Endothelial cell of hepatic sinusoid (primary cell): Measurements from ENCODE around the gene CASZ1.

Experiments used
- in situ Hi-C: cut with HindIII; loops from 2 replicates; pipeline ENCODE4 v1.10.0; 2017; ENCODE audit warnings: low sequenced_read_pairs

CASZ1 gene

GRCh38 chr1:10662090-10662688 lies 134.3 kb downstream of the CASZ1 start:
- in situ Hi-C loops: loop anchor here (5.0 kb wide), 1 partner anchor 50 kb away; no protein-coding TSS in a partner anchor

GRCh38 chr1:10661453-10661852 lies 135.0 kb downstream of the CASZ1 start:
- in situ Hi-C loops: loop anchor here (5.0 kb wide), 1 partner anchor 49 kb away; no protein-coding TSS in a partner anchor

- in situ Hi-C loops: loop anchor here (5.0 kb wide), 1 partner anchor 48 kb away; no protein-coding TSS in a partner anchor
These were observed 136.6 kb downstream of the CASZ1 start for GRCh38 chr1:10659646-10660540.

GRCh38 chr1:10659218-10659617 lies 137.2 kb downstream of the CASZ1 start:
- in situ Hi-C loops: no loop called here

- in situ Hi-C loops: no loop called here
These were observed 137.9 kb downstream of the CASZ1 start for GRCh38 chr1:10658396-10659066.

GRCh38 chr1:10657088-10657847 lies 139.2 kb downstream of the CASZ1 start:
- in situ Hi-C loops: no loop called here

DNA sequence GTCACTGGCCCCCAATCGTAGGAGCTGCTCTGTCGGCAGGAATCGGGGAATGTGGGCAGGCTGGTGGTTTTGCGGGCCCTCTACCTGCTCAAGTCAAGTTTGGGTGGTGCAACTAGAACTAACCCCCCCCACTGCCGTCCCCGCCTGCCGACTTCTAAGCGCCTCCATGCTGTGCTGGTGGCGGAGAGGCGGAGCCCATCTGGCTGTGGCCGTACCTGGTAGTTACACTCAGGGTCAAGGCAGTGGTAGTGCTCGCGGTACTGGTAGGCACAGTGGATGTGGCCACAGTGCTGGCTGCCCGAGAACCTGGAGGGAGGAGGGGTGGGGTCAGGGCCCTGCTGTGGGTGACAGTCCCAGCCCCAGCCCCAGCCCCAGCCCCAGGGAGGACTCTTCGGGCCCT lies 140.0 kb downstream of the CASZ1 start:
- in situ Hi-C loops: no loop called here

DNA sequence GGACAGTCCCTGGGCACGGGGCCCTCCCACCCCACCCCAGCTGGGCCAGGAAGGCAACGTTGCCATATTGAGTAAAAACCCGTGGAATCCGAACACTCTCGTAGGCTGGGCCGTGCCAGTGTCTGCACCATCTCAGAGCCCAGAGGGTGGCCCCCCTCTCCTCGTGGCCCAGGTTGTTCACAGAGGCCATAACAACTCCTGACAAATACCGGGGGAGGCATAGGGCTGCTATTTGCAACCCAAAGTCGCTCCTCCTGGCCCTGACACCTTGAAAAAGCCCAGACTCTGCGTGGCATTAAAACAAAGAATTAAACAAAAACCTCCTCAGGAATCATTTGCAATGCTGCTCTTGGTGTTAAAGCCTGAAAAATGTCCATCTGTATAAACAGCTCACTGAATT lies 141.4 kb downstream of the CASZ1 start:
- in situ Hi-C loops: no loop called here

- in situ Hi-C loops: loop anchor here (5.0 kb wide), 3 partner anchors 66 to 116 kb away; no protein-coding TSS in a partner anchor
These were observed 142.9 kb downstream of the CASZ1 start for GRCh38 chr1:10653370-10654125.

DNA sequence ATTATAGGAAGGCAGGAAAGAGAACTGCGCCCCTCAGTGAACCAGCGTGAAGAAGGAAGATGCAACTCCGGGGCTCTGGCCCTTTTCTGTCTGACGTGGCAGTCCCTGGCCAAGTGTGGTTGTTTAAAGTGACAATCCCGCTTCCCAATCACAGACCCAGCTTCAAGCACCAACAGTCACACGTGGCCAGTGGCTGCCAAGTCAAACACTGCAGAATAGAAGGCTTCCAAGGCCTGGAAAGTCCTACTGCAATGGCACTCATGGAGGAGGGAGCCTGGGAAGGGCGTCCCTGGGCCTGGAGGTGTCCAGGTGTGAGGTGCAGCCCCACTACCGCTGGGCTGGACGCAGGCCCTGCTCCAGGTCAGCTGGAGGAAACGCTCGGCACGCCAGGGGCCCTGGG lies 143.8 kb downstream of the CASZ1 start:
- in situ Hi-C loops: loop anchor here (5.0 kb wide), 3 partner anchors 65 to 115 kb away; no protein-coding TSS in a partner anchor

- in situ Hi-C loops: loop anchor here (5.0 kb wide), 3 partner anchors 64 to 114 kb away; no protein-coding TSS in a partner anchor
These were observed 144.7 kb downstream of the CASZ1 start for GRCh38 chr1:10651793-10652192.

DNA sequence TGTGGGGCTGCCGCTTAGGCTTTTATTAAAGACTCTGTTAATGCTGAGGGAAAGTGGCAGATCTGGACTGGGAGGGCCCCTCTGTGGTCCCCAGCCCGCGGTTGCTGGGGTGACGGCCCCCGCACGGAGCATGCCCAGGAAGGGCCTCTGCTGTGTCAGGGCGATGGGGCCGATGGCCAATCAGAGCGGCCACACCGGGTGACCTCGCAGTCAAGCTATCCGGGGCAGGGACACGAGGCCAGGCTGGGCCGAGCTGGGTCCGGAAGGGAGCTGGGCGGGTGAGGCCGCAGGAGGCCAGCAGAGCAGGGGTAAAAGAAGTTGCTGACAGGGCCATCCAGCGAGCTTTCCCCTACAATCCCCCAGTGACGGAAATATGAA lies 145.1 kb downstream of the CASZ1 start:
- in situ Hi-C loops: loop anchor here (5.0 kb wide), 3 partner anchors 64 to 114 kb away; no protein-coding TSS in a partner anchor

- in situ Hi-C loops: loop anchor here (5.0 kb wide), 3 partner anchors 63 to 113 kb away; no protein-coding TSS in a partner anchor
These were observed 145.7 kb downstream of the CASZ1 start for GRCh38 chr1:10650556-10651388.

- in situ Hi-C loops: loop anchor here (5.0 kb wide), 3 partner anchors 62 to 112 kb away; no protein-coding TSS in a partner anchor
These were observed 146.8 kb downstream of the CASZ1 start for GRCh38 chr1:10649517-10650201.

- in situ Hi-C loops: no loop called here
These were observed 147.5 kb downstream of the CASZ1 start for GRCh38 chr1:10648689-10649516.

- in situ Hi-C loops: no loop called here
These were observed 148.9 kb downstream of the CASZ1 start for GRCh38 chr1:10647414-10648170.
